Esophagus squamous epithelium (tissue), 4 donors: ENCODE measurements around the gene SLC13A2.

Experiments
- CTCF ChIP-seq, 6 experiments: fragments of 450-650 bp in 4 of 6; fragments of 200-600 bp in 2 of 6; sonication (generic) in 2 of 6; IDR thresholded peaks; one replicate each; pipeline ENCODE4 v1.5.1; 2016 to 2019; ENCODE audit warnings: antibody characterized with exemption in 6 of 6, mild to moderate bottlenecking in 4 of 6, moderate library complexity in 4 of 6
- POLR2A ChIP-seq, 4 donors: fragments of 450-650 bp; IDR thresholded peaks; one replicate each; pipeline ENCODE4 v1.6.1; 2017; ENCODE audit warnings: antibody characterized with exemption in 4 of 4, mild to moderate bottlenecking in 4 of 4, moderate library complexity in 3 of 4

- TF ChIP-seq CTCF (IDR thresholded peaks at IDR 0.05) (no peak), POLR2A (IDR thresholded peaks at IDR 0.05) (no peak)
These were observed 65.0 kb downstream of the SLC13A2 start for GRCh38 chr17:28538296-28538895.
